MM.1S (cell line): ENCODE data around the gene AP3D1.

Experiments used
- DNase-seq: peaks from one replicate; pipeline ENCODE4 v3.0.0-alpha.2; 2015
- H2AFZ ChIP-seq: fragments of 300-600 bp; sonication (generic); 2 replicates; pipeline ENCODE4 v1.6.0; 2016; ENCODE audit warnings: antibody characterized with exemption, low read length
- H3F3A ChIP-seq: fragments of 300-600 bp; sonication (generic); 2 replicates; pipeline ENCODE4 v1.6.1; 2016; ENCODE audit warnings: mild to moderate bottlenecking, antibody characterized with exemption, low read length, moderate library complexity, mixed read lengths; ENCODE audit not compliant: insufficient read depth
- H3K27ac ChIP-seq: fragments of 300-600 bp; sonication (generic); 2 replicates; pipeline ENCODE4 v1.5.1; 2016; ENCODE audit warnings: mild to moderate bottlenecking, low read length
- H3K27me3 ChIP-seq: fragments of 300-600 bp; sonication (generic); replicated peaks from 2 replicates; pipeline ENCODE4 v1.6.0; 2016; ENCODE audit warnings: low read length; ENCODE audit not compliant: insufficient read depth
- H3K36me3 ChIP-seq: fragments of 300-600 bp; sonication (generic); replicated peaks from 2 replicates; pipeline ENCODE4 v1.6.1; 2016; ENCODE audit warnings: mild to moderate bottlenecking, low read length, mixed read lengths; ENCODE audit not compliant: insufficient read depth
- H3K4me1 ChIP-seq: fragments of 300-600 bp; sonication (generic); 2 replicates; pipeline ENCODE4 v1.6.1; 2016; ENCODE audit warnings: low read length, mixed read lengths
- H3K4me2 ChIP-seq: fragments of 300-600 bp; sonication (generic); 2 replicates; pipeline ENCODE4 v1.6.0; 2016; ENCODE audit warnings: low read depth, low read length
- H3K4me3 ChIP-seq: fragments of 300-600 bp; sonication (generic); 2 replicates; pipeline ENCODE4 v1.5.1; 2016; ENCODE audit warnings: low read length, mixed read lengths
- H3K79me2 ChIP-seq: fragments of 300-600 bp; sonication (generic); 2 replicates; pipeline ENCODE4 v1.6.1; 2016; ENCODE audit warnings: mixed run types, low read length, mixed read lengths
- H3K9ac ChIP-seq: fragments of 300-600 bp; sonication (generic); 2 replicates; pipeline ENCODE4 v1.6.1; 2016; ENCODE audit warnings: low read length, mixed read lengths
- H3K9me2 ChIP-seq: fragments of 300-600 bp; sonication (generic); replicated peaks from 2 replicates; pipeline ENCODE4 v1.6.1; 2016; ENCODE audit warnings: mild to moderate bottlenecking, low read length, mixed read lengths; ENCODE audit not compliant: insufficient read depth
- H3K9me3 ChIP-seq: fragments of 300-600 bp; sonication (generic); replicated peaks from 2 replicates; pipeline ENCODE4 v1.6.1; 2016; ENCODE audit warnings: mild to moderate bottlenecking, low read length, mixed read lengths; ENCODE audit not compliant: insufficient read depth
- H4K20me1 ChIP-seq: fragments of 300-600 bp; sonication (generic); 2 replicates; pipeline ENCODE4 v1.6.1; 2016; ENCODE audit warnings: mild to moderate bottlenecking, low read length, moderate library complexity, mixed read lengths; ENCODE audit not compliant: insufficient read depth
- CTCF ChIP-seq: fragments of 300-600 bp; sonication (generic); IDR thresholded peaks from 2 replicates; pipeline ENCODE4 v1.5.1; 2016; ENCODE audit warnings: antibody characterized with exemption, low read length, mixed read lengths
- EZH2 ChIP-seq: fragments of 300-600 bp; sonication (generic); optimal IDR thresholded peaks from 2 replicates; pipeline ENCODE3; 2017; ENCODE audit warnings: low read depth, mild to moderate bottlenecking, antibody characterized with exemption, low read length, mixed read lengths
- EZH2phosphoT487 ChIP-seq: fragments of 300-600 bp; sonication (generic); IDR thresholded peaks from 2 replicates; pipeline ENCODE4 v1.6.1; 2018; ENCODE audit warnings: antibody characterized with exemption, low read length

The AP3D1 gene

GRCh38 chr19:2173388-2173766 lies 22.0 kb upstream of the AP3D1 start:
- H3K27me3 ChIP-seq, result no peaks in the 10 kb centered on the region
- DNase-seq, result no peak
- no peak overlapping the region for H3K4me2 ChIP-seq
- H3K79me2 ChIP-seq, result peaks cover 100% of the 10 kb centered on the region
- no peak overlapping the region for H2AFZ ChIP-seq
- no peak overlapping the region for H3K4me3 ChIP-seq
- no peaks in the 10 kb centered on the region for H3K9me3 ChIP-seq
- peaks cover 76% of the 10 kb centered on the region for H4K20me1 ChIP-seq
- no peaks in the 10 kb centered on the region for H3K9me2 ChIP-seq
- H3K4me1 ChIP-seq, result no peaks in the 10 kb centered on the region
- H3K27ac ChIP-seq, result no peak overlapping the region
- H3K9ac ChIP-seq, result no peak overlapping the region
- H3F3A ChIP-seq, result no peaks in the 10 kb centered on the region
- TF ChIP-seq EZH2phosphoT487 (no peak), CTCF (no peak), EZH2 (no peak)
- H3K36me3 ChIP-seq, result no peaks in the 10 kb centered on the region

- Histone ChIP-seq H3F3A (no peaks in the 10 kb centered on the region), H3K79me2 (peaks cover 100% of the 10 kb centered on the region), H3K9me3 (no peaks in the 10 kb centered on the region), H3K9me2 (no peaks in the 10 kb centered on the region), H3K27ac (no peak overlapping the region), H3K4me1 (no peaks in the 10 kb centered on the region), H3K4me3 (no peak overlapping the region), H2AFZ (no peak overlapping the region), H3K27me3 (no peaks in the 10 kb centered on the region), H3K36me3 (no peaks in the 10 kb centered on the region), H4K20me1 (peaks cover 85% of the 10 kb centered on the region), H3K4me2 (no peak overlapping the region), H3K9ac (no peak overlapping the region)
- TF ChIP-seq EZH2phosphoT487 (no peak), CTCF (peak; percentile 12; the same call in 1 of the 2 replicates)
- DNase-seq, result no peak
Measured at GRCh38 chr19:2171349-2172145, 20.2 kb upstream of the AP3D1 start.

- H3K9ac ChIP-seq, result no peak overlapping the region
- H3K27ac ChIP-seq, result no peak overlapping the region
- no peaks in the 10 kb centered on the region for H3K9me3 ChIP-seq
- H3K4me2 ChIP-seq, result no peak overlapping the region
- H4K20me1 ChIP-seq, result peaks cover 85% of the 10 kb centered on the region
- H3K36me3 ChIP-seq, result no peaks in the 10 kb centered on the region
- no peak overlapping the region for H3K4me3 ChIP-seq
- TF ChIP-seq CTCF (no peak), EZH2 (no peak), EZH2phosphoT487 (no peak)
- peaks cover 100% of the 10 kb centered on the region for H3K79me2 ChIP-seq
- DNase-seq, result no peak
- H3K27me3 ChIP-seq, result no peaks in the 10 kb centered on the region
- H3K4me1 ChIP-seq, result no peaks in the 10 kb centered on the region
- H3F3A ChIP-seq, result no peaks in the 10 kb centered on the region; the same call in 1 of the 2 replicates
- no peaks in the 10 kb centered on the region for H3K9me2 ChIP-seq
- no peak overlapping the region for H2AFZ ChIP-seq
Measured at GRCh38 chr19:2170987-2171348, 19.6 kb upstream of the AP3D1 start.
